CD4-positive, alpha-beta T cell treated with Interleukin-1 beta for 1 hour (primary cell): Measurements from ENCODE around the gene EPS15.
"Not testable (repeated sequence)": the region's sequence is repeated elsewhere in the genome, so short reads cannot be mapped to it uniquely, and the experiment has no call there.

ENCODE experiments used
- DNase-seq, 2 donors: peaks; one replicate each; pipeline ENCODE4 v3.0.0-alpha.2; 2020 to 2022

The EPS15 gene

GRCh38 chr1:51542158-51542953 lies 23.3 kb upstream of the EPS15 start:
- no peak for DNase-seq

GRCh38 chr1:51541313-51542050 lies 22.4 kb upstream of the EPS15 start:
- no peak for DNase-seq

GRCh38 chr1:51537568-51537967 lies 18.5 kb upstream of the EPS15 start:
- DNase-seq, result no peak

DNA sequence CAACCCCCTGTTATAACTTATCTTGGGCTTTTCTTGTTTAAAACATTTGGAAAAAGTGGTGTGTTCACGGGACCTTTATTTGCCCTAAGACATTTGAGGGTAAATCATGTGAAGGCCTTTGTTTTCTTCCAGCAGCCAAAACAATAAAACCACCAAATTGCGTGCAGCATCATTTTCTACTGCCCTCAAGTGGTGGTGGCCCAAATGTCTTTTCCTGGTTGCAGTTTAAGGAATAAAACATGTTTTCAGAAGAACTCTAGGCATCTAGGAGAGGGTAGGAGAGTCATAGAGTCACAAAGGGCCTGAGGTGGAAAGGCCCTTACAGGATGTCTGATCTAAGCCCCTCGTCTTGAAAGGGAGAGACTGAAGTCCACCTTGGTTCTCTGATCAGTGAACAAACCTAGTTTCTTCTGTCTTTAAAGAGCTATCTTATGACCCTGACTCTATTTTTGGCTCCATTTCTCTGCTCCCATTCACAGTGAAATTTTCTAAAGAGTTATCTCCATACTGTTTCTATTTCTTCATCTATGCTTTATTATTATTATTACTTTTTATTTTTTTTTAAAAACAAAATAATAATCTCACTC lies 16.0 kb upstream of the EPS15 start:
- DNase-seq, result peak; percentile 24 to 61

GRCh38 chr1:51534447-51534846 lies 15.4 kb upstream of the EPS15 start:
- DNase-seq, result no peak

GRCh38 chr1:51532853-51533252 lies 13.8 kb upstream of the EPS15 start:
- no peak for DNase-seq

DNA sequence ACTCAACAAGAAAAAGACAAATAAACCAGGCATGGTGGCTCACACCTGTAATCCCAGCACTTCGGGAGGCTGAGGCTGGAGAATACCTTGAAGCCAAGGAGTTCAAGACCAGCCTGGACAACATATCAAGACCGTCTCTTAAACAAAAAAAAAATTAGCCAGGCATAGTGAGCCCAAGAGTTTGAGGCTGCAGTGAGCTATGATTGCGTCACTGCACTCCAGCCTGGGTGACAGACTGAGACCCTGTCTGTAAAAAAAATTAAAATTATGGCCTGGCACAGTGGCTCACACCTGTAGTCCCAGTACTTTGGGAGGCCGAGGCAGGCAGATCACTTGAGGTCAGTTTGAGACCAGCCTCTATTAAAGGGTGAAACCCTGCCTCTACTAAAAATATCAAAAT lies 11.4 kb upstream of the EPS15 start:
- not testable (repeated sequence) for DNase-seq

GRCh38 chr1:51527144-51527543 lies 8.1 kb upstream of the EPS15 start:
- no peak for DNase-seq

- DNase-seq, result no peak
Measured at GRCh38 chr1:51526248-51526647, 7.2 kb upstream of the EPS15 start.

GRCh38 chr1:51525295-51525694 lies 6.2 kb upstream of the EPS15 start:
- no peak for DNase-seq

DNA sequence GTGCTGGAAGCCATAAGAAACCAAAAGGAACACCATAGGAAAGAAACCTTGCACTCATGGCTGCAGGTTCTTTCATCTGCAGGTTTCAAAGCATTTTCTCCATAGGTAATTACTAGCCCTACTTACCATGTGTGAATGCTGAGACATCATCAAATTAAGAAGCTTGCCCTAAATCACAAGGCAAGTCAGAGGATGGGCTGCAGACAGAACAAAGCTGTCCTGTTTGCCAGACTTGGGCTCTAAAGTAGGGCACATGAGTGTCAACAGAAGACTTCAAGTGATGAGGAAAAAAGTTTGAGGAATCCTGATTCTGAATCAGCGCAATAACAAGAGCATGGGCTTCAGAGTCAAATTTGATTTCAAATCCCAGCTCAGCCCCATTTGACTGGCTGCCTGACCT lies 5.8 kb upstream of the EPS15 start:
- DNase-seq, result no peak

- no peak for DNase-seq
Measured at GRCh38 chr1:51523931-51524330, 4.9 kb upstream of the EPS15 start.

- DNase-seq, result peak in 1 of 2 donors; percentile 67
Measured at GRCh38 chr1:51520700-51521248, 1.7 kb upstream of the EPS15 start.

DNA sequence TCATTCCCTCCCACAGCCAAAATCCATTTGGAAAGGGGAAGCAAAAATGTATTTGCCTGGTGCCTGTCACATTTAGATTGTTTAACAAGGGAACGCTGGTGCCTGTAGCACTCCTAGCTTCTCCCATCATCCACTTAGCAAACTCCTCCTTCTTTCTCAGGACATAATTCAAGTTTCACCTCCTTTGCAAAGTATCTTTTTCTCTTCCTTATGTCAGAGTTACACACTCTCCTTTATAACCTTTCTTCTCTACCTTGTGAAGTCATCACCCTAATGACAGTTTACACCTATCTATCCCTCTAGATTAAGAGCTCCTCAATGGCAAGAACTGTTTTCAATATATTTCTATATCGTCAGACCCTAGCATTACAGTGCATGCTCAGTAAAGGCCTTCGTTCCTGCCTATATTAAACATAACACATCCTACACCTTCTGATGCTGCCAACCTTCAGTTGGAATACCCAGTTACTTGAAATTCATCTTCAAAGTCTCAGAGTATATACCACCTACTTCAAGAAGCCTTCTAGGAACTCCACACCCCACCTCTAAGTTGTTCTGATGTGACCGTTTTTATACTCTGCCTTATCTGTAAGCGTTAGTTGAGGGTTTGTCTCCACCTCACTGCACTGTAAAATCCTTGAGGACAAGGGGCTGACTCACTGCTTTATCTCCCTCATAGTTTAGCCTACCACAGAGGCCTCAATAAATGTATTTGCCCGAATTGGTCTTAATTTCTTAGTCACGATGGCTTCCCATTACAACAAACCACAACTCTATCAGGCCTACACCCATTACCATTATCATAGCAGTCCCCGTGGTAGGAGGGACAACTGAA lies 1.0 kb upstream of the EPS15 start:
- no peak for DNase-seq

GRCh38 chr1:51518586-51519047 lies 449 bp downstream of the EPS15 start:
- DNase-seq, result peak; percentile 29 to 33

- DNase-seq, result peak; percentile 46 to 69
Measured at GRCh38 chr1:51518033-51518585, 957 bp downstream of the EPS15 start.

GRCh38 chr1:51517361-51518032 lies 1.6 kb downstream of the EPS15 start:
- no peak for DNase-seq

DNA sequence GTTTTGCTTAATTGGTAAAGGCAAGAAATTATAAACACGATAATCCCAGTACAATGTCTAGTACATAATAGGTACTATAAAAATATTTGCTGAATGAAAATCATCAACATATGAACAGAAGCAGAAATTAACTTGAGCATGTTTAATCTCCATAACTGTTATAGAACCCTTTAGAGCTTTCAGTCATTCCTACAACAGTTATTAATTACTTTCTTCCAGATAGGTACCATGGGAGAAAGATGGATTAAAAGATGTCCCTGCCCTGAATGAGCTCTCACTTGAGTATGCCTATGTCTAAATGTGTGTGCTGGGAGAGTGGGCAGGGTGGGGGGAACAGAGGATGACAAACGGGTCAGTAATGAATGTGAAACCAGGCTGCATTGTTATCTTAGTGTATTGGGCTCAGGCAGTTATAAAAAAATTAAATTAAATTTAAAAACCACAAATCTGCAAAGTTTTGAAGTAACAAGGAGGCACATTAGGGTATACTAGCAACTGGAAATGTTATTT lies 2.4 kb downstream of the EPS15 start:
- DNase-seq, result no peak

DNA sequence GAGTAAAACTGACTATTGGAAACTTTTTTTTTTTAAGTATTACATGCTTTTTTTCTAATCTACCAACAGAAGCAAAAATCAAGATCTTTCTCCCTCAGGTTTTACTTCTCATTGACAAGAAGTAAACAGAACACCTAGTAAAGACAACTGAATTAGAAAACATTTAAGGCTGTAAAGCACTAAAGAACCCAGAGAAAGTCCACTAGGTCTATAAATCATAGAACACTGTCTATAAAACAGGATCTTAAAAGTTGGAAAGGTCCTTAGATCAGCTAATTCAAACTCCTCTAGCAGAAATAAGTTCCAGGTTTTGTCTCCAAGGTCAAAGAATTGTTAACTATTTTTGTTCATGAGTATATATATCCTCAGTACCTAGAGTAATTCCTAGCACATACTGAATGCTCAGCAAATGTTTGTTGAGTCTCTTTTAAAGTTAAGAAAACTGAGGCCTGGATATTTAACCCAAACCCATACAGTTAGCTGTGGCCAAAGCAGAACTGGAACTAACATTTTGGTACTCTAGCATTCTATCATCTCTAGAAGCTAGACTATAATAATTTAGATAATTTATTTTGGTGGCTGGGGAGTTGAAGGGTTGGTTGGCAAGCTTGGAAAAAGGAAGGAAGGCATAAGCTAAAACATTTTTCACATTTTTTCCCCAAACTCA lies 3.0 kb downstream of the EPS15 start:
- no peak for DNase-seq

DNA sequence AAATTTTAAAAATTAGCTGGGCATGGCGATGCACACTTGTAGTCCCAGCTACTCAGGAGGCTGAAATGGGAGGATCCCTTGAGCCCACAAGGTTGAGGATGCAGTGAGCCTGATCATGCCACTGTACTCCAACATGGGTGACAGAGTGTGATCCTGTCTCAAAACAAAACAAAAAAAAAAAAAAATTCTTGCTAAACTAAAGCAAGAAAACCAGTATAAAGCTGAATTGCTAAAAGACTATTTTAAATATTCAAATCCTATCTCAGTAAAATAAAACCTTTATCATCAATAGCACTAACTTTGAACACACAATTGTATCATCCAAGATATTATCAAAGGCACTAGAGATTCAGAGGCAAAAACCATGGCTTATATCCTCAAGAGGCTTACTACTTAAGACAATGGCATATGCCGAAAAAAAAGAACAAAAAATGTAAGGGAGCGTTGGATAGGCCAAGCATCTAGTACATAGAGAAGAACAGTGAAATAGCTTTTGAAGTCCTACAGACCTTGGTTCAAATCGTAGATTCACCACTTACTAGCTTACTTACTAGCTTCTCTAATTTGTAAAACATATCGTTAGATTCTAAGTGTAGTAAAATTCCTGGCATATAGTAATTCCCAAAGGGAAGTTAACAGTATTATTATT lies 3.6 kb downstream of the EPS15 start:
- DNase-seq, result peak in 1 of 2 donors; percentile 20
